ENCODE results near the gene DEFB112. TPM values are rescaled to one million over a fixed set of nuclear protein-coding genes. Genes with fewer than 3 reads are reported as not detected.

DEFB112 gene
- total and polyA plus RNA-seq, 9 of the 15 experiments (the other 6 are each of a cell fraction or from before 2014, with no cell fraction given), result not detected

GRCh38 chr6:50093116-50093937 is 43.6 kb upstream of the DEFB112 start:
- H3K79me2 ChIP-seq (ENCODE audit: control insufficient read depth, insufficient read depth, low read length), result no peaks in the 10 kb centered on the region
- POLR2A ChIA-PET, result no interaction called here
- H3K4me3 ChIP-seq, result no peak overlapping the region
- no peaks in the 10 kb centered on the region for H3K27me3 ChIP-seq (ENCODE audit: control insufficient read depth in 2 of 2, insufficient read depth in 2 of 2, low read length in 2 of 2)
- ATAC-seq (no peak), FAIRE-seq (no peak), DNase-seq (ENCODE audit: extremely low read depth in 1 of 4, low spot score in 3 of 4) (no peak)
- in situ Hi-C loops (cut with MboI) (no loop called here), intact Hi-C loops (cut with micrococcal nuclease) (no loop called here)
- TF ChIP-seq CBFA2T3 (IDR thresholded peaks at IDR 0.05), result no peak
- no peak for TF ChIP-seq HSF4 (CRISPR knock-in tag; IDR thresholded peaks at IDR 0.05; ENCODE audit: borderline replicate concordance)
- TF ChIP-seq FOXA1 (IDR thresholded peaks at IDR 0.05; ENCODE audit: borderline replicate concordance), result no peak
- no peak for TF ChIP-seq POLR2AphosphoS5 (IDR thresholded peaks at IDR 0.05; ENCODE audit: control insufficient read depth, insufficient read depth, low read depth, low read length)
- TF ChIP-seq SUPT5H (IDR thresholded peaks at IDR 0.05), result no peak
- no peak for TF ChIP-seq ZNF165 (CRISPR knock-in tag; IDR thresholded peaks at IDR 0.05; ENCODE audit: borderline replicate concordance)
- no peak for TF ChIP-seq TCF7L2 (IDR thresholded peaks at IDR 0.05; ENCODE audit: low read depth, low read length)
- TF ChIP-seq SETDB1 (IDR thresholded peaks at IDR 0.05; ENCODE audit: low read length), result no peak
- no peaks in the 10 kb centered on the region for H4K20me1 ChIP-seq (replicated peaks; ENCODE audit: control insufficient read depth, insufficient read depth, low read length)
- CTCF ChIA-PET (ENCODE audit: low intra/inter-chr PET ratio), result no interaction called here
- BruUV-seq (replicated peaks), result no TSS peak
- 1% methylated on average over 7 of the region's 7 CpGs for WGBS (ENCODE audit: insufficient coverage, low coverage, missing lambda C conversion rate)
- H3K9me1 ChIP-seq (ENCODE audit: control insufficient read depth, insufficient read depth, low read length), result no peaks in the 10 kb centered on the region
- no peak overlapping the region for H2AFZ ChIP-seq (ENCODE audit: low read depth, low read length)
- no peaks in the 10 kb centered on the region for H3K9me3 ChIP-seq (replicated peaks; ENCODE audit: control insufficient read depth, insufficient read depth, low read depth, low read length)
- no peak overlapping the region for H3K9ac ChIP-seq (ENCODE audit: insufficient read depth in 1 of 2, low read depth in 2 of 2, low read length in 2 of 2)
- H3K4me2 ChIP-seq (ENCODE audit: insufficient read depth, low read length), result no peak overlapping the region
- no peaks in the 10 kb centered on the region for H3K4me1 ChIP-seq (replicated peaks in 1 of 2; ENCODE audit: control insufficient read depth in 2 of 2, insufficient read depth in 2 of 2, low read length in 2 of 2)
- no peak overlapping the region for H3K27ac ChIP-seq (ENCODE audit: extremely low read depth, low read depth, low read length)
- no peaks in the 10 kb centered on the region for H3K36me3 ChIP-seq (ENCODE audit: control insufficient read depth, insufficient read depth, low read length)
